GM21737 (cell line): ENCODE results near the gene MRM3.
"Not testable (repeated sequence)": the region's sequence is repeated elsewhere in the genome, so short reads cannot be mapped to it uniquely, and the experiment has no call there.

Source experiments
- ATAC-seq: cut with Tn5 transposase; IDR thresholded peaks from one replicate; pipeline ENCODE4 v1.9.1; 2021; ENCODE audit warnings: mild to moderate bottlenecking, moderate library complexity; ENCODE audit not compliant: unreplicated experiment

MRM3 gene

GRCh38 chr17:794876-795275 lies 12.7 kb downstream of the MRM3 start:
- peak; percentile 52 for ATAC-seq

DNA sequence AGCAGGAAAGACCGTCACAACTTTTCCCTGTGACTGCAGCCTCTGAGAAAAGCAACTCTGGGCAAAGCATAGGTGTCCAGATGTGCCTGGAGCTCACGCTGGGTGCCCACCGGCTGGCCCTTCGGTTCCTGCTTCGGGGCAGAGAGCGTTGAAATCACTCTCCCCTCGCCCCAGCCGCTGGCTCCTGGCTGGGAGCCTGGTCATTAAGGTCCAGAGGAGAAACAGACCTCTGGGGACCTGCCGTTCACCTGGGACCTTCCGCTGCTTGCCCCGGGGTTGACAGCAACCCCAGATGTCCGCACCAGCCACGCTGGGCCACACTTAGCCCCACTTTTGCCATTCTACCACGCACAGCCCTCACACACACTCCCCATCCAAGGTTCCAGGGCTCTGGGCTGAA lies 13.1 kb downstream of the MRM3 start:
- no peak for ATAC-seq

- no peak for ATAC-seq
These were observed 13.6 kb downstream of the MRM3 start for GRCh38 chr17:795721-796120.

GRCh38 chr17:796609-797008 lies 14.5 kb downstream of the MRM3 start:
- ATAC-seq = no peak

DNA sequence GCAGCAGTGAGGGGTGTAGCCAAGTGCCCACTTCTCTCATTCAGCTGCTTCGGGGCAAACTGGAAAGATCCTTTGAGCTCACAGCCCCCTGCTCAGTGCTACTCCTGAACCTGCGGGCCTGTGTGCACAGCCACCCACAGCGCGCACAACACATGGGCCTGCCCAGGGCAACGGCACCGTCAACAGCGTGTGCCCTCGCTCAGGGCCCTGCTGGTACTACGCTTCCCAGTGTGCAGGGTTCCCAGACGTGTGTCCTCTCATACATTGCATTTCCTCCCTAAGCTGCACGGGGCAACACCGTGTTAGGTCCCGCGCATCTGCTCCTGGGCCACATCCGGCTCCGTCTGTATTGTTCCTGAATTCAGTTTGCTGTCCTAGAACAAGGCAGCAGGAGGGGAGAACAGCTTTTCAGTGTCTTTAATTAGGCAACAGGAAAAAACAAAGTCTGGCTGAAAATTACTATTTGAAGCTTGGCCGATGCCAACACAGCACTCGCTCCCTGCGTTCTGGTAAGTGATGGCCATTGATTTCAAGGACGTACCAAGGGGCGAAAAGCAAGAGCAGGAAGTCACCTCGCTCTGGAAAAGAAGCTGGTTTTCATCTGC lies 15.2 kb downstream of the MRM3 start:
- no peak for ATAC-seq

DNA sequence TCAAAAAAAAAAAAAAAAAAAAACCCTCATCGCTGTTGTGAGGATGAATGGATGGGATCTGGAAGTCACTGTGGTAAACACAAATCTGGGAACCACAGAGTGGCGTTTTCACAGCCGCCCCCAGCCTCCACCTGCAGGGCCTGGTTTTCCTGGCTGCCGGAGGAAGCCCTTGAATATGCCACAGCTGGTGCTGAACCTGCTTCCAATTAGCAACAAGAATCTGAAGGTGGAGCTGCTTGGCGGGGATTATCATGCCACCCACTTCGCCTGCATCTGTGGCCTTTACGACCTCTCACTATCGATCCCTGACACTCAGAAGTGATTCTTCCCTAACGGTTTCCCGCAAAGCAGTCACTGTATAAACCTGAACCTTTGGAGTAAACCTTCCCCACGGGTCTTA lies 16.1 kb downstream of the MRM3 start:
- no peak for ATAC-seq

GRCh38 chr17:799261-799660 lies 17.1 kb downstream of the MRM3 start:
- ATAC-seq = no peak

DNA sequence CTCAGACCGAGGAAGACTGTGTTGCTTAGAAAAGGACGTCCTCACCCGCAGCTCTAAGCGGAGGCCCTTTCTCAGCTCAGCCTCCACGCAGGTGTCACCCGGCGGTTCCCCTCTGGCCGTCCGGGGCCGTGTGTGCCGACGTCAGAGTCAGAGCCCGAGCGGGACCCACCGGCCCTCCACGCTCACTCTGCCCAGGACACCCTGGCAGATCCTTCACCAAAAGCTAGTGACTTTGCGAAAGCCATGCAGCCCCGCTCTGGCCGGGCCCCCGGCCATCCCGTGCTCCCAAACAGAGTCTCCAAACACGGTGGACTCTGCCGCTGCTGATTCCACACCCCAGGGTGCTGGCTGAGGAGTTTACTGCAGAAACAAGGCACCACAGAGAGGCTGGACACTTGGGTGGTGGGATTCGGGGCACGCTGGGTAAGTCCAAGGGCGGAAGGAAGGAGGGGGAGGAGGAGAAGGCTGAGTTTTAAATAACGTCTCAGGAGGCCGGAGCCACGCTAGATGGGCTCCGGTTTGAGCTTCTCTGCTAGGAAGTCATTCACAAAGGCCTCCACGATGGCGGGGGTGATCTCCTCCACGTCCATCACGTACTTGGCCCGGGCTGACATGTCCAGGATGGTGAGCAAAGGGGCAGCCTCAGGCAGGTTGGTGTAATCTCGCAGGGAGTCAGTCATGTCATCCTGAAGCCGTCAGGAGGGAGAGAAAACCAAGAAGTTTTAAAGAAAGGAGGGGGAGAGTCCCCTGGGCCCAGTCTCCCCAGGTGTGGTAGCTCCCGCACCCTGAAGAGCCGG lies 18.5 kb downstream of the MRM3 start:
- no peak for ATAC-seq

DNA sequence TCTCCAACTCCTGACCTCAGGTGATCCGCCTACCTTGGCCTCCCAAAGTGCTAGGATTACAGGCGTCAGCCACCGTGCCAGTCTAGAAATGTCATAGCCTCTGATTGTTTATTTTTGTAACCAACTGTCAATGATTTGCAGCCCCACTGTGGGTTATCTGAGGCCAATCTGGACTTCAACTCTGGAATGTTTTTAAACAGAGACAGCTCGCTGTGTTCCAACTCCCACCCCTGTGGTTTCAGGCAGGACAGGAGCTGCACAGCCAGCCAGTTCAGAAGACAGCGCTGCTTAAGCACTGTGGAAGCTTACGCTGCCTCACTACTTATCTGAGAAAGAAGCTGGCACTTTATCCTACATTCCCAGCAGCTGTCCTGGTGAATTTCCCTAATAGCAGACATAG lies 19.5 kb downstream of the MRM3 start:
- ATAC-seq = no peak

- no peak for ATAC-seq
These were observed 20.3 kb downstream of the MRM3 start for GRCh38 chr17:802481-802880.

DNA sequence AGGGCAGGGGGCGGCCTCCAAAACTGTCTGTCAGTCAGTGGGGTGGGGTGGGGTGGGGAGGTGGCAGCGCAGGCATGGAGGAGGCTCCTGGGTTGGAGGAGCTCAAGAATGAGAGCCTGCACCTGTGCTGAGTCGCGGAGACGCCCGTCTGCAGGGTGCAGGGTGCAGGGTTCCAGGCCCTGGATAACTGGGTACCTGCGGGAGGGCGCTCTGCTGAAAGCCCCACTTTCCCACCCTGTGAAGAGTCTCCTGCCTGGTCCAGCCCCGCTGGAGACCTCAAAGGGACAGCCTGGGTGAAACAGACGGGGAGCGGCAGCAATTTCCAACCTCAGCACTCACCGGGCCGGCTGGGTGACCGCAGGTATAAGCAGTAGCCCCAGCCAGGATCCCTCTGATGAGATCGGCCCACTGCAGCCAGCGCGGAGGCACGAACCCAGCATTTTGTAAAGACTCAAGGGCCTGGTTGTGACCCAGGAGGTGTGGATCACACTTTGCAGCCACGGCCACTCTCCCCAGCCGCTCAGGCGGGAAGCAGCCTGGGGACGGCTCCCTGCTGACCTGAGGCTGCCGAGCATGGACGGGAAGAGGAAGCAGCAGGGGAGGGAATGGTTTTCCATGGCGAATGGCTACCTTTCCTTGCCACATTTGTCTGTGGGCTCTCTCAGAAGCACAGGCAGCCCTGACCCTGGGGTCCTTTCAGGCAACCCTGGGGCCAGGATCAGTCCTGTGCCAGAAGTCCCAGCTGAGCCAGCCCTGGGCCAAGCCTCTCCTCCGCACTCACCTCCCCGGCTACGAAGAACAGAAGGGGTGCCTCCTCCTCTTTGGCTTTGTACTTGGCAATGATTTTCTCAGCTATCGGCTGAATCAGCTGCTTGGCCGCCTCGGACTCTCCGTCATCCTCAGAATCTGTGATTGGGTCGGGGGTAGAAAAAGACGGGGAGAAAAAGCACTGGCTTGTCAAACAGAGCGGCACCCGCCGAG lies 21.0 kb downstream of the MRM3 start:
- ATAC-seq = no peak

GRCh38 chr17:804541-805435 lies 22.6 kb downstream of the MRM3 start:
- ATAC-seq = no peak

DNA sequence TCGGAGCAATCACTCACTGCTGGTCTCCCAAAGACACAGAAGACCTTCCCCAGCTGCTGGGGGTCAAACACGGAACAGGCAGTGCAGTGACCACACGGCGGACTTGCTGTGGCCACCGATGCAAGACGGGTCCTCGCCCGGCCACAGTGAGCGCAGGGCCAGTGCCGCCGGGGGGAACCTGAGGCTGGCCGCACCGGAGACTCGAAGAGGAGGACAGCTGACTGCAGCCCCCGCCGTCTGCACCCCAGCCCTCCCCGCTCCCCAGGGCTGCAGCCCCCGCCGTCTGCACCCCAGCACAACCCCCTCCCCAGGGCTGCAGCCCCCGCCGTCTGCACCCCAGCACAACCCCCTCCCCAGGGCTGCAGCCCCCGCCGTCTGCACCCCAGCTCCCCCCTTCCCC lies 23.7 kb downstream of the MRM3 start:
- not testable (repeated sequence) for ATAC-seq

GRCh38 chr17:806346-806745 lies 24.2 kb downstream of the MRM3 start:
- ATAC-seq = no peak

- ATAC-seq = no peak
These were observed 24.8 kb downstream of the MRM3 start for GRCh38 chr17:806781-807522.

DNA sequence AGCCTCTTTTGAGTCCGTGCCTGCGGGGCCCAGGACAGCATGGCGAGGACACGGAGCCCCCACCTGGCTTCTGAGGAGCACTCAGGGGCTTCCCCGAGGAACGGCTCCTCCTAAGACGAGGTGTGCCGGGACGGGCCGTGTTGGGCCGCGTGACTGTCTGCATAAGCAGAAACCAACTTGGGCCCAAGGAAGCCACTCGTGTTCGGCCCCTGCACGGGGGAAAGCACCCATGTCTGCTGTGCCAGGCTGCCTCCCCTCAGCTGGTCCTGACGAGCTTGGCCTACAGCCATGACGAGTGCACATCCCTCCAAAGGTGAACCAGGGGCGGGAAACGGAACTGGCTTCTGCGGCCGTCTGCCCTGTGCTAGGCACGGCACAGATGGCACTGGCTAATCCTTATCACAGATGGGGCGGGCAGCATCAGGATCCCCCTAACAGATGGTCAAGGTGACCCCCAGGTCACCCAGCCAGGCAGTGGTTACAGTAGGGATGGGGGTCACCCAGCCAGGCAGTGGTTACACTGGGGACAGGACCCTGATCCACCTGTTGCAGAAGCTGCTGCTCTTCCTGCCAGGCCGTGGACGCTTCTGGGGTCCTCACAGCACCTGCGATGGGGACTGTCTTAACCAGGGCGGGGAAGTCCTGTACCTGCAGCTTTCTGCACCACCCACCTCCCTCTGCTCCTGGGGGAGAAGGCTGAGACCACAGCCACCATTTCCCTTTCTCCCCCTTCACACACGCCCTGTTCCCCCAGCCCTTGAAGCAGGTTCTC lies 25.6 kb downstream of the MRM3 start:
- no peak for ATAC-seq

DNA sequence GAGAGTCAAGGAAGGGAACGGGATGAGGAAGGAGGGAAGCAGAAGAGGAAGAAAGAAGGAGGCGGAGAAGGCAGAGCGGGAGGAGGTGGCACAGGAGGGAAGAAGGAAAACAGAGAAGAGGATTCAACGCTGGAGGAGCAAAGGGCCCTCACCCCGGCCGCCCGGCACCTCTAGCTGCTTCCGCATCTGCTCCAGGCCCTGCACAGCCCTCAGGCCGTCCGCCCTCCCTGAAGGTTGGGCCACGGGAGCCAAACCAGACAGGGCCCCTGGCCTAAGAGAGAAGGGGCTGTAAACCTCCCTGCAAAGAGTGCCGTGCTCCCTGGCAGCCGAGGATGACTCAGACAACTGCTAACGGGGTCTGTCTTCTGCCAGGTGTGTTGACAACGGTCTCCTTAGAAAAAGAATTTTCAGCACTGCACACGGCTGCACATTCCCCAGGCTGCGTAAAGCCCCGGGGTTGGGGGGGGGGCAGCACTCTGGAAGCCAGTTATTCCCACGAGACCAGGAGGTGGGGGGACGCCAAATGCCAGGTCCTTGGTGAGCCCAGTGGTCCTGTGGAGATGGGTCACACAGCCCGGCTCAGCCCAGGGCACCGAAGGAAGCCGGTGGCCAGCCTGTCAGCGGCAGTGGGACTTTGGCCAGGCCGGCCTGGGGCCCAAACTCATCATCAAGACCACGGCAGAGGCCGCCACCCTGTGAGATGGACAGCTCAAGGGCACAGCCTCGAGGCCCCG lies 29.1 kb downstream of the MRM3 start:
- no peak for ATAC-seq

DNA sequence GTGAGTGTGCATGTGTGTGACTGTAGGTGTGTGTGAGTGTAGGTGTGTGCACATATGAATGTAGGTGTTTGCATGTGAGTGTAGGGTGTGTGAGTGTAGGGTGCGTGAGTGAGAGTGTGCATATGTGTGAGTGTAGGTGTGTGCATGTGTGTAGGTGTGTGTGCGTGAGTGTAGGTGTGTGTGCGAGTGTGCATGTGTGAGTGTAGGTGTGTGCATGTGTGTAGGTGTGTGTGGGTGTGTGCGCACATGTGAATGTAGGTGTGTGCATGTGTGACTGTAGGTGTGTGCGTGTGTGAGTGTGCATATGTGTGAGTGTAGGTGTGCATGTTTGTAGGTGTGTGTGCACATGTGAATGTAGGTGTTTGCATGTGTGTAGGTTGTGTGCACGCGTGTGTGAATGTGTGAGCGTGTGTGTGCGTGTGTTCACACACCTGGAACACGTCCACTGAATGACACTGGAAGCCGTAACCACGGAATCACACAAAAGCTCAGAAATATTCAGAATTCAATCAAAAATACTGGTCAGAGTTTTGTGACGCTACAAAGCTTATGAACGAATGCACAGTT lies 30.6 kb downstream of the MRM3 start:
- ATAC-seq = no peak
